IPS DF 6.9 (cell line): ENCODE results near the gene SLC7A8.

Source experiments
- DNase-seq: peaks from one replicate; pipeline ENCODE4 v3.0.0-alpha.2; 2013; ENCODE audit warnings: low read depth, low spot score
- H3K27ac ChIP-seq: one replicate; pipeline ENCODE4 v1.5.1; 2013; ENCODE audit warnings: low read length, control low read depth
- H3K27me3 ChIP-seq: 2 replicates; pipeline ENCODE4 v1.6.1; 2013; ENCODE audit warnings: mild to moderate bottlenecking, low read length; ENCODE audit not compliant: control insufficient read depth, insufficient read depth
- H3K36me3 ChIP-seq: 2 replicates; pipeline ENCODE4 v1.6.1; 2013; ENCODE audit warnings: low read length; ENCODE audit not compliant: control insufficient read depth, insufficient read depth
- H3K4me1 ChIP-seq: 2 replicates; pipeline ENCODE4 v1.6.1; 2013; ENCODE audit warnings: low read length; ENCODE audit not compliant: control insufficient read depth, insufficient read depth
- H3K4me3 ChIP-seq: 2 replicates; pipeline ENCODE4 v1.5.1; 2013; ENCODE audit warnings: mild to moderate bottlenecking, low read length
- H3K9me3 ChIP-seq: 2 replicates; pipeline ENCODE4 v1.6.1; 2013; ENCODE audit warnings: low read length, inconsistent platforms; ENCODE audit not compliant: control insufficient read depth, insufficient read depth
- WGBS: extraction: QIAGEN DNeasy Blood & Tissue Kit; methylation state at CpG from one replicate; pipeline ENCODE4 v1.1.7; 2013; ENCODE audit warnings: mixed read lengths, missing lambda C conversion rate; ENCODE audit not compliant: insufficient read length, insufficient coverage; 5-methylcytosine and 5-hydroxymethylcytosine counted together

SLC7A8 gene

DNA sequence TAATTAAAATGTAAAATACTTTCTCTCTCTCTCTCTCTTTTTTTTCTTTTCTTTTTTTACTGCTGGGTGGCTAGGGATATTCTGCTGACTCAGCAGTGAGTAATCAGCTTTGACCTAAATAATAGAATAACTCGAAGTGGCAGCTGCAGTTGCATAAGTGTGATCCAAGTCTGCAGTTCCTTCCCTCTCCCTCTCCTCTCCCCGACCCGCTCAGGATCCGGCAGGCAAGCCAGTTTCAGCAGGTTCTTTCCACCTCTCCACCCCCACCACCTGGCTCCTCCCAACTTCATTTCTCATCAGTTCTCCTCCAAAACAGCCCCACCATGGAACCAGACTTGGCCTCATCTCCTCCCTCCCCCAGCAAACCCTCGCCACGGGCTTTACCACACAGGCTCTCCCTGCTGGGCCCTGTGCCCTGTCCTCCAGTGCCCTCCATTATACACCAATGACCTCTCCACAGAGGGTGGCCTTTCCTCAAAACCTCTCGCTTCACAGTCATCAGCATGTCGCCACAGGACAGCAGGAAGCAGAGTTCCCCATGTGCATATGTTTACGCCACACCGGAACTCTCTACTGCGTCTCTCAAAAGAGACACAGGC is 22.4 kb downstream of the SLC7A8 start:
- Histone ChIP-seq H3K4me1 (peaks cover 5% of the 10 kb centered on the region; the same call in 1 of the 2 replicates), H3K4me3 (no peak overlapping the region), H3K27ac (no peak overlapping the region), H3K27me3 (no peaks in the 10 kb centered on the region), H3K36me3 (peaks cover 10% of the 10 kb centered on the region; the same call in 1 of the 2 replicates), H3K9me3 (no peaks in the 10 kb centered on the region)
- no CpG with 5 or more reads among the region's 11 CpGs for WGBS
- DNase-seq: peak; percentile 82

DNA sequence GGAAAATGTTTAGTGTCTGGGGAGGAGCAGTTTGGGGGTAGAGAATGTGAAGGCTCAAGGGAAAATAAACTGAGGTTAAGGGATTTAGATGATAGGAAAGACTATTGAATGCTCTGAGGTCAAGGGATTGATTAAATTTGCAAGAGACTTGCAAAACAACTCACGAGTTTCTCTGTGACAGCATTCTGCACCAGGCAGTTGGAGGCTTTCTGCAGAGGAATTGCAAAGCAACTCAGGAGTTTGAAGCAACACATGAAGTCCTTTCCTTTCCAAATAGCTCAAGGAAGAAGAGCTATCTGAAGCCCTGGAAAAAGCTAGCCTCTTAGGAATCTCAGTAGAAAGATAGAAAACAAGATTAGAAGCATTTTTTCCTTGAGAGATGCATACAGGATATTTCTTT is 23.9 kb downstream of the SLC7A8 start:
- WGBS: no CpG with 5 or more reads among the region's 1 CpG
- H3K27ac ChIP-seq: no peak overlapping the region
- H3K4me3 ChIP-seq: no peak overlapping the region
- no peaks in the 10 kb centered on the region for H3K9me3 ChIP-seq
- H3K36me3 ChIP-seq: no peaks in the 10 kb centered on the region; the same call in 1 of the 2 replicates
- H3K27me3 ChIP-seq: no peaks in the 10 kb centered on the region
- no peak for DNase-seq
- H3K4me1 ChIP-seq: peaks cover 13% of the 10 kb centered on the region; the same call in 1 of the 2 replicates

DNA sequence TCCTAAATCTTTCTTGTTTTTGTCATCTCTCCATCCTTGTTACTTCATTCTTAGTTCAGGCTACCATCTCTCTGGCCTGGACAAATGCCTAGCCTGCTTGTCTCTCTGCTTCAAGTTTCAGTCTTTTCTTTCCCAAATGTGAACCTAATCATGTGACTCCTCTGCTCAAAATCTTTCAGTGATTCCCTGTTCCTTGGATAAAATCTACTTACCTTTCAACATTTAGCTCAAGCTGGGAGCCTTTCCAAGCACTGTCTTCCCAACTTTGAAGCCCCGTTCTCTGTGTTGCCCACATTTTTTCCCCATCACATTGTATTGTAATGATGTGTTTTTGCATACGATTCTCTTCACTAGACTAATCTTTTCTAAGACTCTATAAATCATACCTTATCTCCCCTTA is 24.7 kb downstream of the SLC7A8 start:
- Histone ChIP-seq H3K4me1 (peaks cover 14% of the 10 kb centered on the region; the same call in 1 of the 2 replicates), H3K27ac (no peak overlapping the region), H3K4me3 (no peak overlapping the region), H3K9me3 (no peaks in the 10 kb centered on the region), H3K36me3 (no peaks in the 10 kb centered on the region; the same call in 1 of the 2 replicates), H3K27me3 (no peaks in the 10 kb centered on the region)
- DNase-seq: no peak
- no CpG with 5 or more reads among the region's 2 CpGs for WGBS

GRCh38 chr14:23154964-23155587 is 28.4 kb downstream of the SLC7A8 start:
- DNase-seq: no peak
- no peak overlapping the region for H3K4me3 ChIP-seq
- no CpG with 5 or more reads among the region's 10 CpGs for WGBS
- no peaks in the 10 kb centered on the region for H3K27me3 ChIP-seq
- no peaks in the 10 kb centered on the region for H3K9me3 ChIP-seq
- no peaks in the 10 kb centered on the region; the same call in 1 of the 2 replicates for H3K36me3 ChIP-seq
- peaks cover 11% of the 10 kb centered on the region; the same call in 1 of the 2 replicates for H3K4me1 ChIP-seq
- H3K27ac ChIP-seq: no peak overlapping the region

GRCh38 chr14:23153851-23154796 is 29.3 kb downstream of the SLC7A8 start:
- DNase-seq: no peak
- no peaks in the 10 kb centered on the region for H3K9me3 ChIP-seq
- no peaks in the 10 kb centered on the region for H3K36me3 ChIP-seq
- no peaks in the 10 kb centered on the region for H3K27me3 ChIP-seq
- no peak overlapping the region for H3K27ac ChIP-seq
- H3K4me1 ChIP-seq: peaks cover 8% of the 10 kb centered on the region; the same call in 1 of the 2 replicates
- WGBS: no CpG with 5 or more reads among the region's 28 CpGs
- H3K4me3 ChIP-seq: no peak overlapping the region

- Histone ChIP-seq H3K27me3 (no peaks in the 10 kb centered on the region), H3K4me3 (no peak overlapping the region), H3K36me3 (no peaks in the 10 kb centered on the region), H3K27ac (no peak overlapping the region), H3K9me3 (no peaks in the 10 kb centered on the region), H3K4me1 (peaks cover 8% of the 10 kb centered on the region; the same call in 1 of the 2 replicates)
- no peak for DNase-seq
- WGBS: no CpG with 5 or more reads among the region's 2 CpGs
Observed at GRCh38 chr14:23151342-23151741, 32.1 kb downstream of the SLC7A8 start.

GRCh38 chr14:23149745-23150144 is 33.7 kb downstream of the SLC7A8 start:
- Histone ChIP-seq H3K27ac (no peak overlapping the region), H3K4me3 (no peak overlapping the region), H3K27me3 (no peaks in the 10 kb centered on the region), H3K9me3 (no peaks in the 10 kb centered on the region), H3K36me3 (no peaks in the 10 kb centered on the region), H3K4me1 (peaks cover 2% of the 10 kb centered on the region; the same call in 1 of the 2 replicates)
- DNase-seq: no peak

GRCh38 chr14:23148591-23149249 is 34.7 kb downstream of the SLC7A8 start:
- Histone ChIP-seq H3K9me3 (no peaks in the 10 kb centered on the region), H3K27ac (no peak overlapping the region), H3K4me1 (no peaks in the 10 kb centered on the region), H3K36me3 (no peaks in the 10 kb centered on the region), H3K27me3 (no peaks in the 10 kb centered on the region), H3K4me3 (no peak overlapping the region)
- WGBS: no CpG with 5 or more reads among the region's 5 CpGs
- DNase-seq: no peak

GRCh38 chr14:23147676-23148075 is 35.8 kb downstream of the SLC7A8 start:
- DNase-seq: no peak
- H3K9me3 ChIP-seq: no peaks in the 10 kb centered on the region
- no peak overlapping the region for H3K4me3 ChIP-seq
- no peaks in the 10 kb centered on the region for H3K4me1 ChIP-seq
- H3K27me3 ChIP-seq: no peaks in the 10 kb centered on the region
- WGBS: no CpG with 5 or more reads among the region's 1 CpG
- no peak overlapping the region for H3K27ac ChIP-seq
- H3K36me3 ChIP-seq: no peaks in the 10 kb centered on the region; the same call in 1 of the 2 replicates

GRCh38 chr14:23146980-23147379 is 36.5 kb downstream of the SLC7A8 start:
- H3K27ac ChIP-seq: no peak overlapping the region

More at GRCh38 chr14:23146980-23147379, 36.5 kb downstream of the SLC7A8 start:
- no peak overlapping the region for H3K4me3 ChIP-seq
- no peak for DNase-seq
- H3K9me3 ChIP-seq: no peaks in the 10 kb centered on the region
- WGBS: no CpG with 5 or more reads among the region's 4 CpGs
- no peaks in the 10 kb centered on the region; the same call in 1 of the 2 replicates for H3K36me3 ChIP-seq
- H3K4me1 ChIP-seq: no peaks in the 10 kb centered on the region
- no peaks in the 10 kb centered on the region for H3K27me3 ChIP-seq
